Stimulated activated naive CD4-positive, alpha-beta T cell (primary cell): Measurements from ENCODE around the gene RPL28.

Experiments
- DNase-seq, 6 experiments: peaks; one replicate each; lab custom pipeline; 2025; lab: John Stamatoyannopoulos, UW

Gene RPL28

DNA sequence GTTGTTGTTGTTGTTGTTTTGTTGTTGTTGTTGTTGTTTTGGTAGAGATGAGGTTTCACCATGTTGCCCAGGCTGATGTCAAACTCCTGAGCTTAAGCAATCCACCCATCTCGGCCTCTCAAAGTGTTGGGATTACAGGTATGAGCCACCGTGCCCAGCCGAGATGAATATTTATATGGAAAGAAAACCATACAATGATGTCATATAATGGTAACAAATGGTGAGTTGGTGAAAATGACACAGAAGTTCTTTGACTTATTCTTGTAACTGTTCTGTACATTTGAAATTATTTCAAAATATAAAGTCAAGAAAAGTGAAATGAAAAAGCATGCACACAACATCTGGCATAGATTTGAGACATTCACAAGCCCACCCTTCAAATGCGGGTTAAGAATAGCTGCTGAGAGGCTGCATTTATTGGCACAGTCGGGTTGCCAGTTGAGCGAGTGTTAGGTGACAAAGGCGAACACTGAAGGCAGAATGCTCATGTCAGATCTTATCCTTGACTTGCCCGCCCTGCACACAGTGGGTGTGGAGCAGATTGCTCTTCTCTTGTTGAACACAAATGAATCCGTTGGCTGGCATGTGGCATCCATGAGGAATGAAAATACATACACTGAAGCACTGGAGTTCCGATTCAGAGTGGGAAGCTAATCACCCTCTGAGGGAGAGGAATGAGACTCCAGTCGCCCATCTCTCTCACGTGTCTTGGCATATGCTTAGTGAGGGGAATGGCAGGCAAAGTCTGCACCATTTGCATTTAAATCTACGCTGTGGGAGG lies 37.7 kb downstream of the RPL28 start:
- no peak for DNase-seq

GRCh38 chr19:55424518-55424917 lies 38.8 kb downstream of the RPL28 start:
- no peak for DNase-seq

GRCh38 chr19:55426042-55426441 lies 40.3 kb downstream of the RPL28 start:
- no peak for DNase-seq

- no peak for DNase-seq
Observed at GRCh38 chr19:55431183-55431582, 45.5 kb downstream of the RPL28 start.

GRCh38 chr19:55432241-55432959 lies 46.7 kb downstream of the RPL28 start:
- DNase-seq = no peak

GRCh38 chr19:55433292-55433691 lies 47.6 kb downstream of the RPL28 start:
- no peak for DNase-seq

DNA sequence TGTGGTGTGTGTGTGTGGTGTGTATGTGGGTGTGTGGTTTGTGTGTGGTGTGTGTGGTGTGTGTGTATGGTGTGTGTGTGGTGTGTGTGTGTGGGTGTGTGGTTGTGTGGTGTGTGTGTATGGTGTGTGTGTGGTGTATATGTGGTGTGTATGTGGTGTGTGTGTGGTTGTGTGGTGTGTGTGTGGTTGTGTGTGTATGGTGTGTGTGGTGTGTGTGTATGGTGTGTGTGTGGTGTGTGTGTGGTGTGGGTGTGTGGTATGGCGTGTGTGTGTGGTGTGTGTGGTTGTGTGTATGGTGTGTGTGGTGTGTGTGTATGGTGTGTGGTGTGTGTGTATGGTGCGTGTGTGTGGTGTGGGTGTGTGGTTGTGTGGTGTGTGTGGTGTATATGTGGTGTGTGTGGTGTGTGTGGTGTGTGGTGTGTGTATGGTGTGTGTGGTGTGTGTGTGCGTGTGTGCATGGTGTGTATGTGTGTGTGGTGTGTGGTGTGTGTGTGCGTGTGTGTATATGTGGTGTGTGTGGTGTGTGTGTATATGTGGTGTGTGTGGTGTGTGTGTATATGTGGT lies 48.7 kb downstream of the RPL28 start:
- no peak for DNase-seq

GRCh38 chr19:55435020-55435419 lies 49.3 kb downstream of the RPL28 start:
- no peak for DNase-seq

- DNase-seq = no peak
Observed at GRCh38 chr19:55436847-55437246, 51.1 kb downstream of the RPL28 start.

DNA sequence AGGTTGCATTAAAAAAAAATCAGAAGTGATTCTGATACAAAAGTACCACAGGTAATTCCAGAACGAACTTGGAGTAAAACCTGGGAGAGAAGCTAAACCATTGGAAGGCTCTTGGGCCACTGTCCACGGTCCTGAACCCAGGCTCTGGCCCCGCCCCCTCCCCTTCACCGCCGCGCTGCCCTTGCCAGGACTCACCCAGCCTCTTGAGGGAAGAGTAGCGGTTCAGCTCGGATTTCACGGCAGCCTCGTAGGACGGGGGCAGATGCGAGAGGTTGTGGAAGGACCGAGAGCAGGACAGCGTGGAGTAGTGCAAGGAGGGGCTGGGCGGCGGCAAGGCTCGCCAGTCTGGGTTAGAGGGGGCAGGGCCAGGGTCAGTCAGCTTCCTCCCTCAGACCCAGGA lies 51.7 kb downstream of the RPL28 start:
- peak in 1 of 6 experiments; percentile 23 for DNase-seq

DNA sequence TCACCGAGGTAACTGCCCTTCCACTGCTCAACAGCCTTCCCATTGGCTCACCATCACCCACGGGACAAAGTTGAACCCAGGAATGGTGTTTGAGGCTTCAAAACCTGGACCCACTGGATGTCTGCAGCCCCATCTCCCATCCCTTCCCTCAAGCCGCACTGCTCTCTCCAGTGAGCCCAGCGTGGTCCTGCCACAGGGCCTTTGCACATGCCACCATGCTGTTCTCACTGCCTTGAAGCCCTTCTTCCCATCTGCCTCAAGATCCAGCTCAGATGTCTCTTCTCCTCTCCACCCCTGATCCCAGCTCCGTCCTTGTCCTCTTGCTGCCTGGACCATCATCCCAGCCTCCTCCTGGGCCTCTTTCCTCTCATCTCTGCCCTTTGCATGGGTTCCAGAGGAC lies 53.3 kb downstream of the RPL28 start:
- DNase-seq = no peak

DNA sequence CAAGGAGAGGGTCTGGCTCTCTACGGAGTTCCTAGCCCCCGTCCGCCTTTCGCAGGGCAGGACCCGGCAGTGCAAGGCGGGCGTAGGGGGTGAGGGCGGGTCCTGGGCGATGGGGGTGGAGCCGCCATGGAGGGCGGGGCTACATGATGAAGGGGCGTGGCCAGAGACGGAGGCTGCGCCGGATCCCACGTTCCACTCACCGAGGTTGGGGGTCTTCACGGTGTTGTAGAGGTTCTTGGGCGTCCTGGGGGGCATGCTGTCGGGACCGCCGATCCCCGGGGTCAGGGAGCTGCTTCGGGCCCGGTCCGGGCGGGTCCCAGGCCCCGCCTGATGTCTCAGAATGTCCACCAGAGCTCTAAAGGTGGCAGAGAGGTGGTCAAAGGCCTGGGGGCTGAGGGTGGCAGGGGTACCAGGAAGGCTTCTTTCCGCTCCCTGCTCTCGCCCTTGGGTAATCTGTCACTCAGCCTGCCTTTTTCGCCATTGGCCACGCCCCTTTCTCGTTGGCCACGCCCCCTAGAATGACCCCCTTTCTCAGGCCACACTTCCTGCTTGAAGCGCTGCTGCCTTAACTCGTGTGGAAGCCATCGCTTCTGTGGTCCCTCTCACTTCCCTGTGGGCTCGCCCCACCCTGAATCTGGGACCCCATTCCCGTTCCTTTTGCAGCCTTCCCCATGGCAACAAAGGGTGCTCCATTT lies 54.8 kb downstream of the RPL28 start:
- no peak for DNase-seq

- peak in 2 of 6 experiments; percentile 12 to 45 for DNase-seq
Observed at GRCh38 chr19:55441319-55441691, 55.6 kb downstream of the RPL28 start.

DNA sequence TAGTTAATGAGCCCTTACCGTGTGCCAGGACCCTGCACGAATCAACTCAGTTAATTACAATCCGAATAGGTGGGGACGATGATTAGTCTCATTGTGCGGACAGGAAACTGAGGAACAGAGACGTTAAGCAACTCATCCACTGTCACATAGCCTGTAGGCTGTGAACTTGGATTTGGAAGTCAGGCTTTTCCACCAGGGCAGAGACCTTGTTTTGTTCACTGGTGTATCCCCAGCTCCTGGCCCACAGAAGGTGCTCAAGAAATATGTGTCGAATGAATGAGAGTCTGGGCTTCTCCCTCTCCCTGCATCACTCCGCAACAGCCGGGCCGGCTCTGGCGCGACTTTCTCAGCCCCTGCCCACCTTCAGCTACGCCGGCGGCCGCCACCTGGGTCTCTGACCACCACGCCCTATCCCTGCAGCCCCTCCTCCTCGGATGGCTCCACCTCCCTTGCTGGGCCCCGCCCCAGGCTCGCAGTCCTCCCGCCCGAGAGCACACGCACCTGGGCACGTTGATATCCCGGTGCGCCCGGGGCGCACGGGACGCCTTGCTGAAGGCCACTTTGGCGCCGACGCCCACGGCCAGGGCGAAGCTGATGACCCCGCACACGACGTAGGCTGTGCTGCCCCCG lies 56.1 kb downstream of the RPL28 start:
- DNase-seq = peak in 1 of 6 experiments; percentile 45

DNA sequence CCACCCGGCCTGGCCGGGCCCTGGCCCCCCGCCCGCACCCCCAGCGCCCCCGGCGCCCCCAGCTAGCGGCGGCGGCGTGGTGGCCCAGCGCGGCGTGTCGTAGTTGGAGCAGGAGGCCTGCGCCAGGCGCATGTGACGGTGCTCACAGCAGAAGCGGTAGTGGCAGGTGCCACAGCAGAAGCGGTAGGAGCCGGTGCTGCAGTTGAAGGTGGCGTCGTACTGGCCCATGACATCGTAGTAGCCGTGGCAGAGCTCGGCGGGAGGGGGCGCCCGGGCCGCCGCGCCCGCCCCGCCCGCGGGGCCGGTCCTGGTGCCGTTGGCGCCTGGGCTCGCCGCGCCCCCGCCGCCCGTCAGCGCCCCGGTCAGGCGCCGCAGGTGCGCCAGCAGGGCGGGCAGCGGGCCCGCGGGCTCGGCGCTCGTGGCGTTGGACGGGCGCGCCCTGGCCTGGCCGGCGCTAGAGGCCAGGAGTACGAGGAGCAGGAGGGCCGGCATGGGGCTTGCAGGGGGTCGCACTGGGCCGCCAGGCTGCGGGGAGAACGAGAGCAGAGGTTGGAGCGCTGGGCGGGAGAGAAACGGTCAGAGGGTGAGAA lies 56.7 kb downstream of the RPL28 start:
- DNase-seq = peak in 4 of 6 experiments; percentile 8 to 26 (median 15)

DNA sequence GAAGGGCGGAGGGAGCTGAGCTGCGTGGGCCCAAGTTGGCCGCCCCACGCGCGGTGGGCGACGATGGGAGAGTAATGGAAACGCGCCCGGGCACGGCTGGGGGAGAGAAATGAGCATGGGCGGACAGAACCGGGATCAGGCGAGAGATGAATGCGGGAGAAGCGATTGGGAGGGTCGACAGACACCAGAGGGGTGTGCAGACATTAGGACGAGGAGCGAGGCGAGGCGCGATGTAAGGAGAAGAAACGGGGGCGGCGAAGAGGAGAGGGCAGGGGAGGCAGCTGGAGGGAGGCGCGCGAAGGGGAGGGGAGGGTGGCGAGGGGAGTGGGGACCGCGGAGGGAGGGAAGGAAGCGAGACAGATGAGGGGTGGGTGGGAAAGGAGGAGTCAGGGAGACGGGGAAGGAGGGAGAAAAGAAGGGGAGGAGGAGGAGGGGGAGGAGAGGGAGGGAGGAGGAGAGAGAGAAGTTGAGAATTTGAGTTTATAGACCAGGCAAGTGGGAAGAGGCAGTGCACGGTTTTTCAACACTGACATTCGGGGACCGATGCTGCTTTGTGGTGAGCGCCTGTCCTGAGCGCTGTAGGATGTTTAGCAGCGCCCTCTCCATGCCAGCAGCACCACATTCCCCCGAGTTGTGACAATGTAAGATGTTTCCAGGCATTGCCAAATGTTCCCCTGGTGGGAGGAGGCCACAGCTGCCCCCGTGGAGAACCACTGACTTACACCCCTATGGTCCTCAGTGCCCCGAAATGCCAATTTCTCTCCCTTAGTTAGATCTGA lies 57.5 kb downstream of the RPL28 start, which contains the start of gene SHISA7:
Gene SHISA7, minus strand, starts transcription at position 256 of the 779 bp plus-strand sequence. CDS start 437 bp downstream, outside the sequence.
- no peak for DNase-seq

GRCh38 chr19:55443824-55444480 lies 58.2 kb downstream of the RPL28 start:
- DNase-seq = no peak

- no peak for DNase-seq
Observed at GRCh38 chr19:55444646-55445045, 58.9 kb downstream of the RPL28 start.

GRCh38 chr19:55446060-55446459 lies 60.3 kb downstream of the RPL28 start:
- DNase-seq = no peak
